IgD-negative memory B cell (primary cell): ENCODE results near the gene SLC24A5. TPM values are rescaled to one million over a fixed set of nuclear protein-coding genes. Genes with fewer than 3 reads are reported as not detected.

Source experiments
- H3K27ac Mint-ChIP-seq, 3 donors: one replicate each; pipeline ENCODE4 v1.8.0; 2020 to 2022; ENCODE audit warnings: mild to moderate bottlenecking in 3 of 3, mixed read lengths in 3 of 3, moderate library complexity in 1 of 3
- H3K27me3 Mint-ChIP-seq: one replicate; pipeline ENCODE4 v1.8.0; 2021; ENCODE audit warnings: mixed read lengths
- H3K36me3 Mint-ChIP-seq: one replicate; pipeline ENCODE4 v1.8.0; 2020; ENCODE audit warnings: mild to moderate bottlenecking, mixed read lengths
- H3K4me1 Mint-ChIP-seq, 3 donors: one replicate each; pipeline ENCODE4 v1.8.0; 2020 to 2022; ENCODE audit warnings: mixed read lengths in 3 of 3, mild to moderate bottlenecking in 1 of 3
- H3K4me3 Mint-ChIP-seq, 4 donors: one replicate each; pipeline ENCODE4 v1.8.0; 2020 to 2022; ENCODE audit warnings: mild to moderate bottlenecking in 4 of 4, mixed read lengths in 4 of 4, moderate library complexity in 3 of 4
- H3K9me3 Mint-ChIP-seq, 3 donors: one replicate each; pipeline ENCODE4 v1.8.0; 2020 to 2021; ENCODE audit warnings: mixed read lengths in 3 of 3, mild to moderate bottlenecking in 1 of 3
- polyA plus RNA-seq: library from polyadenylated mRNA; unstranded; fragments of 300-500 nt; fragmentation: Illumina TruSeq; gene quantifications from one replicate; pipeline ENCODE4 v1.2.3, GENCODE V29; 2021

The SLC24A5 gene
- polyA plus RNA-seq, 1 donor from 2014 or later: not detected

DNA sequence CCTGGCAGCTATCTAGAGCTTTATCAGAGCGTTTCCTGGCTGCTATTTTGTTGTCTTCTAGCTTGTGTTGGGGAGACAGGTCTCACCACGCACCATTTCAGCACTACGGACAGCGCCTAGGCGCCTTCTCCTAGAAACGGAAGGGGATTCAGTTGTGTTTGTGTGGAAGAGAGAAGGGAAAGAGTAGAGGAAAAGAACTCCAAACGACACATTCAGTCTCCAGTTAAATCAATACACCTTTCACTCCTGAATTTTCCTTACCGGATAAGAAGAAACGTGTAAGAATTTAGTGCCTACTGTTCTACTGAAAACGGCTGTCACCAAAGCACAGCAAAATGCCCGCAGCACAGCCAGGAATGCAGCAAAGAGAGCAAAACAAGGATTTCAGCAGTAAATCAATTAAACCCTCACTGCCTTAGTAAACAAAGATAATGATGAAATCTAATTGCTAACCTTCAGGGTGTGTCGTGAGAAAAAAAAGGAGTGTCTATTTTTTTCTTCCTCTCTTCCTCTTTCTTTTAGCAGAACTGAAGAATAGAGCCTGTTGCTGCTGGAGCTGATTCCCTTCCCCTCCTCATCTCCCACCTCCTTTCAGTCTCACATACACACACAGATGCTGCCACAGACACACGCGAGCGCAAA lies 70.3 kb downstream of the SLC24A5 start:
- Mint-ChIP-seq H3K27me3 (peaks cover 19% of the 10 kb centered on the region), H3K36me3 (no peaks in the 10 kb centered on the region), H3K9me3 (peaks cover 0 to 6% (median 0%) of the 10 kb centered on the region in 3 donors), H3K27ac (no peak overlapping the region), H3K4me3 (no peak overlapping the region), H3K4me1 (peaks cover 0 to 2% (median 0%) of the 10 kb centered on the region in 3 donors)

DNA sequence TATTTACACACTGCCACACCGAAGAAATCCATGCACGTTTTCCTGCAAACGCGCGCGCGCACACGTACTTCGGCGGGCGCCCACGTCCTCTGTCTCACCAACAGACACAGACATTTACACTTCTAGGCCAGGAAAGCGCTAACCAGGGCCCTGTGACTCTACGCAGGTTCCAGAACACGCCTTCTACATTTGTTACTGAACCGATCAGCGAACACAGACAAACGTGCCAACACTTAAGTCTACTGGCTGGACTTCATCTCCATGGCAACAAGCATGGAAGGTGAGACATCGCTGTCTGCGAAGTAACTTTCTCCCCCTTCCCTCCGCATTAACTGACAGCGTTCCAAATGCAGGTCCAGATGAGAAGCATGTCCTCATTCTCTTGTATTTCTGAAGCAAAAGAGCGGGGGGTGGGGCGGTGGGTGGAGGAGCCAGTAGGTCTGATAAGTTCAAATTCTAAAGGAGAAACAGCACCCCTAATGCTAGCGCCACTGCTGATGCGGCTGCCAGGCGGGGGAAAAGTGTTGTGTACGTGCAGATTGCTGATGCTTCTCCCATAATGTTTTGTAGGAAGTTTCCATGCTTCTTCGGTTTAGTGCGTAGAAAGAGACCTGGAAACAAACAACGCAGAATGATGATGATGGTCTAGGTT lies 70.9 kb downstream of the SLC24A5 start, which contains the start of gene CTXN2:
Gene CTXN2, plus strand, starts transcription at position 92 of the 652 bp plus-strand sequence. CDS start 9,636 bp downstream, outside the sequence.
- H3K4me1 Mint-ChIP-seq: peaks cover 0 to 2% (median 0%) of the 10 kb centered on the region in 3 donors
- H3K4me3 Mint-ChIP-seq: no peak within 1 kb of the TSS
- H3K36me3 Mint-ChIP-seq: no peaks in the 10 kb centered on the region
- peaks cover 21% of the 10 kb centered on the region for H3K27me3 Mint-ChIP-seq
- peaks cover 0 to 6% (median 0%) of the 10 kb centered on the region in 3 donors for H3K9me3 Mint-ChIP-seq
- H3K27ac Mint-ChIP-seq: no peak within 1 kb of the TSS

Other genes with a start within 250 kb of the SLC24A5 start
- 6.2 TPM for gene MYEF2, start 57.3 kb downstream of the SLC24A5 start, polyA plus RNA-seq
- not detected for gene CTXN2, start 70.7 kb downstream of the SLC24A5 start, polyA plus RNA-seq
- gene SLC12A1, start 85.3 kb downstream of the SLC24A5 start, polyA plus RNA-seq: not detected
- gene DUT, start 210.4 kb downstream of the SLC24A5 start, polyA plus RNA-seq: 147 TPM